SK-N-SH (cell line): ENCODE results near the gene HPX.

Experiments used
- FOSL2 ChIP-seq: IDR thresholded peaks from 2 replicates; pipeline ENCODE4 v1.4.0; 2012; ENCODE audit warnings: low read depth, mild to moderate bottlenecking, moderate library complexity, borderline replicate concordance
- GABPA ChIP-seq: IDR thresholded peaks from 2 replicates; pipeline ENCODE4 v1.4.0; 2012; ENCODE audit warnings: low read depth, mild to moderate bottlenecking
- GATA2 ChIP-seq: sonication (generic); formaldehyde crosslinking; IDR thresholded peaks from 2 replicates; pipeline ENCODE4 v1.5.0; 2020; ENCODE audit warnings: mild to moderate bottlenecking, missing genetic modification reagents
- RAD21 ChIP-seq: IDR thresholded peaks from 2 replicates; pipeline ENCODE4 v1.6.1; 2012; ENCODE audit warnings: mild to moderate bottlenecking, low read length
- RCOR1 ChIP-seq: fragments of 150-350 bp; IDR thresholded peaks from 2 replicates; pipeline ENCODE4 v1.6.1; 2017; ENCODE audit warnings: antibody characterized with exemption, low read length
- RFX5 ChIP-seq: IDR thresholded peaks from 2 replicates; pipeline ENCODE4 v1.6.1; 2012; ENCODE audit warnings: mild to moderate bottlenecking, improper control_type of control experiment, low read length
- TEAD4 ChIP-seq: IDR thresholded peaks from 2 replicates; pipeline ENCODE4 v1.4.0; 2012; ENCODE audit warnings: mild to moderate bottlenecking, borderline replicate concordance; ENCODE audit not compliant: insufficient read depth
- TF ChIP-seq, protein P1 (sequence below): fragments of 200-600 bp; sonication (generic); IDR thresholded peaks from 2 replicates; pipeline ENCODE4 v1.6.1; 2017; ENCODE audit warnings: antibody characterized with exemption, mild to moderate bottlenecking, moderate library complexity
- TF ChIP-seq, protein P2 (sequence below): IDR thresholded peaks from 2 replicates; pipeline ENCODE4 v1.6.1; 2012; ENCODE audit warnings: mild to moderate bottlenecking, low read depth, low read length, moderate library complexity

DNA sequence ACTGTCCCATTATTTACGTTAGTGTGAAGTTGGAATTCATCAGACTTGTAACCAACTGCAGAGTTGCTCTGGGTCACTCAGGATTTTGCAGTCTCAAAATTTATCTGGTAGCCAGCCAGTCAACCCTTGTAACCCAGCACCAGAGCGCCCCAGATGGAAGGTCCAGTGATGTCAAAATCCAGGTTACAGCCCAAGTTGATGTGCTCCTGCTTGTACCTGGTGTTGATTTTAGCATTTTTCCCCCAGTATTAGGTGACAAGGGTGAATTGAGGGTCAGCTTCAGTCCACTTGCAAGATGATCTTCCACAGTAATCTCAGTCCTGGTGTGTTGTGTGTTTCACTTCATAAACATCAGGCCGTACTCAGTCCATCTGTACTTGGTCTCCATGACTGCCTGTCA is 48.0 kb upstream of the HPX start:
- TF ChIP-seq FOSL2 (no peak), GATA2 (CRISPR knock-in tag) (no peak), TEAD4 (no peak), RCOR1 (no peak), RFX5 (no peak), GABPA (no peak), RAD21 (no peak)
- TF ChIP-seq, protein P1, sequence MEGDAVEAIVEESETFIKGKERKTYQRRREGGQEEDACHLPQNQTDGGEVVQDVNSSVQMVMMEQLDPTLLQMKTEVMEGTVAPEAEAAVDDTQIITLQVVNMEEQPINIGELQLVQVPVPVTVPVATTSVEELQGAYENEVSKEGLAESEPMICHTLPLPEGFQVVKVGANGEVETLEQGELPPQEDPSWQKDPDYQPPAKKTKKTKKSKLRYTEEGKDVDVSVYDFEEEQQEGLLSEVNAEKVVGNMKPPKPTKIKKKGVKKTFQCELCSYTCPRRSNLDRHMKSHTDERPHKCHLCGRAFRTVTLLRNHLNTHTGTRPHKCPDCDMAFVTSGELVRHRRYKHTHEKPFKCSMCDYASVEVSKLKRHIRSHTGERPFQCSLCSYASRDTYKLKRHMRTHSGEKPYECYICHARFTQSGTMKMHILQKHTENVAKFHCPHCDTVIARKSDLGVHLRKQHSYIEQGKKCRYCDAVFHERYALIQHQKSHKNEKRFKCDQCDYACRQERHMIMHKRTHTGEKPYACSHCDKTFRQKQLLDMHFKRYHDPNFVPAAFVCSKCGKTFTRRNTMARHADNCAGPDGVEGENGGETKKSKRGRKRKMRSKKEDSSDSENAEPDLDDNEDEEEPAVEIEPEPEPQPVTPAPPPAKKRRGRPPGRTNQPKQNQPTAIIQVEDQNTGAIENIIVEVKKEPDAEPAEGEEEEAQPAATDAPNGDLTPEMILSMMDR = no peak
- TF ChIP-seq, protein P2, sequence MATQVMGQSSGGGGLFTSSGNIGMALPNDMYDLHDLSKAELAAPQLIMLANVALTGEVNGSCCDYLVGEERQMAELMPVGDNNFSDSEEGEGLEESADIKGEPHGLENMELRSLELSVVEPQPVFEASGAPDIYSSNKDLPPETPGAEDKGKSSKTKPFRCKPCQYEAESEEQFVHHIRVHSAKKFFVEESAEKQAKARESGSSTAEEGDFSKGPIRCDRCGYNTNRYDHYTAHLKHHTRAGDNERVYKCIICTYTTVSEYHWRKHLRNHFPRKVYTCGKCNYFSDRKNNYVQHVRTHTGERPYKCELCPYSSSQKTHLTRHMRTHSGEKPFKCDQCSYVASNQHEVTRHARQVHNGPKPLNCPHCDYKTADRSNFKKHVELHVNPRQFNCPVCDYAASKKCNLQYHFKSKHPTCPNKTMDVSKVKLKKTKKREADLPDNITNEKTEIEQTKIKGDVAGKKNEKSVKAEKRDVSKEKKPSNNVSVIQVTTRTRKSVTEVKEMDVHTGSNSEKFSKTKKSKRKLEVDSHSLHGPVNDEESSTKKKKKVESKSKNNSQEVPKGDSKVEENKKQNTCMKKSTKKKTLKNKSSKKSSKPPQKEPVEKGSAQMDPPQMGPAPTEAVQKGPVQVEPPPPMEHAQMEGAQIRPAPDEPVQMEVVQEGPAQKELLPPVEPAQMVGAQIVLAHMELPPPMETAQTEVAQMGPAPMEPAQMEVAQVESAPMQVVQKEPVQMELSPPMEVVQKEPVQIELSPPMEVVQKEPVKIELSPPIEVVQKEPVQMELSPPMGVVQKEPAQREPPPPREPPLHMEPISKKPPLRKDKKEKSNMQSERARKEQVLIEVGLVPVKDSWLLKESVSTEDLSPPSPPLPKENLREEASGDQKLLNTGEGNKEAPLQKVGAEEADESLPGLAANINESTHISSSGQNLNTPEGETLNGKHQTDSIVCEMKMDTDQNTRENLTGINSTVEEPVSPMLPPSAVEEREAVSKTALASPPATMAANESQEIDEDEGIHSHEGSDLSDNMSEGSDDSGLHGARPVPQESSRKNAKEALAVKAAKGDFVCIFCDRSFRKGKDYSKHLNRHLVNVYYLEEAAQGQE = no peak
